Neural progenitor cell (in vitro differentiated cells): ENCODE results near the gene OR2V2.

Experiments
- CTCF ChIP-seq: fragments of 200-600 bp; sonication (generic); IDR thresholded peaks from 2 replicates; pipeline ENCODE4 v1.5.1; 2017; ENCODE audit warnings: antibody characterized with exemption, mild to moderate bottlenecking
- EZH2 ChIP-seq: fragments of 200-600 bp; sonication (generic); IDR thresholded peaks from 2 replicates; pipeline ENCODE4 v1.6.1; 2017; ENCODE audit warnings: antibody characterized with exemption, mild to moderate bottlenecking, moderate library complexity

- TF ChIP-seq CTCF: no peak
- no peak for TF ChIP-seq EZH2
Measured at GRCh38 chr5:181193656-181194055, 46.3 kb downstream of the OR2V2 start.
